ENCODE measurements around the gene TMEM179B.
"Not testable (repeated sequence)": the region's sequence is repeated elsewhere in the genome, so short reads cannot be mapped to it uniquely, and the experiment has no call there.

Gene TMEM179B

GRCh38 chr11:62787005-62787759, at the start of gene TMEM179B:
TSS of gene TMEM179B (plus strand) at chr11:62787402. CDS start at chr11:62787432, 30 bp downstream.
- DNase-seq (ENCODE audit: low read depth), result peak; percentile 96

- DNase-seq (ENCODE audit: low read depth), result no peak
Measured at GRCh38 chr11:62747475-62748160, 39.6 kb upstream of the TMEM179B start.

DNA sequence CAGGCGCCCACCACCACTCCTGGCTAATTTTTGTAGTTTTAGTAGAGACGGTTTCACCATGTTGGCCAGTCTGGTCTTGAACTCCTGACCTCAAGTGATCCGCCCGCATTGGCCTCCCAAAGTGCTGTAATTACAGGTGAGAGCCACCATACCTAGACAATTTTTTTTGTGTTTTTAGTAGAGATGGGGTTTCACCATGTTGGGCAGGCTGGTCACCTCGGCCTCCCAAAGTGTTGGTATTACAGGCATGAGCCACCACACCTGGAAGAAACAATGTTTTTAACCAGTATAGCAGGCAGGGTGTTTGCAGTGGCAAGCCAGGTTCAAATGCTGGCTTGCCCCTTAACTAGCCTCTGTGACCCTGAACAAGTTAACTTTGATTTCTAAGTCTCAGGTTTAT, 37.3 kb upstream of the TMEM179B start:
- not testable (repeated sequence) for DNase-seq (ENCODE audit: low read depth)

GRCh38 chr11:62752177-62752785, 34.9 kb upstream of the TMEM179B start:
- no peak for DNase-seq (ENCODE audit: low read depth)

DNA sequence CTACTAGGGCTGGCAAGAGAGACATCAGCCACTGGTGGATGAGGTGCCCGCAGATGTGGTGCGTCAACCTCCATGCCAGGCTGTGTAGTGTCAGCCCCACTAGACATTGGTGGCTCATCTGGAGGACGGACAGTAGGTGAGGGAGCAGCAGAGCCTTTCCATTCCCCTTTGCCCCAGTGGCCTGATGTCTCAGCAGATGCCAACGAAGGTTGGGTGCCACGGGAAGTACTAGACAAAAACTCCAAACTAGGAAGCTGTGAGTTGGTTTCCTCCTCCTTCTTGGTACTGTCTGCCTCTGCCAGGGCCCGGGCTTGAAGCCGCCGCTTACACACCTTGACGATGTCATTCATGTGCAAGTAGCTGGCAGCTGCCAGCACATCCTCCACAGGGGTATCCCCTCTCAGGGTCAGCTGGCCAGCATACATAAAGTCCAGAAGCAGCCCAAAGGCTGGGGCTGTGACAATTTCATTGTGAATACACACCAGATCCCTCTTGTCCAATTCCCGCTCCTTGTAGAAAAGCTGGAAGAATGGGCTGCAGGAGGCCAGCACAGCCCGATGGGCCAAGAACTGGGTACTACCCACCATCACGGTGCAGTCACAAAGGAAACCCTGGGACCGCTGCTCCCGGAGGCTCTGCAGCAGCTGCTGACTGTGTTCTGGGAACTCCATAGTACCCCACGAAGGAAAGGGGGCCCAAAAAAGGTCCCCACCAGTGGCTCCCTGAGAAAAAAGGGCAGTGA, 34.0 kb upstream of the TMEM179B start:
- DNase-seq (ENCODE audit: low read depth), result no peak

DNA sequence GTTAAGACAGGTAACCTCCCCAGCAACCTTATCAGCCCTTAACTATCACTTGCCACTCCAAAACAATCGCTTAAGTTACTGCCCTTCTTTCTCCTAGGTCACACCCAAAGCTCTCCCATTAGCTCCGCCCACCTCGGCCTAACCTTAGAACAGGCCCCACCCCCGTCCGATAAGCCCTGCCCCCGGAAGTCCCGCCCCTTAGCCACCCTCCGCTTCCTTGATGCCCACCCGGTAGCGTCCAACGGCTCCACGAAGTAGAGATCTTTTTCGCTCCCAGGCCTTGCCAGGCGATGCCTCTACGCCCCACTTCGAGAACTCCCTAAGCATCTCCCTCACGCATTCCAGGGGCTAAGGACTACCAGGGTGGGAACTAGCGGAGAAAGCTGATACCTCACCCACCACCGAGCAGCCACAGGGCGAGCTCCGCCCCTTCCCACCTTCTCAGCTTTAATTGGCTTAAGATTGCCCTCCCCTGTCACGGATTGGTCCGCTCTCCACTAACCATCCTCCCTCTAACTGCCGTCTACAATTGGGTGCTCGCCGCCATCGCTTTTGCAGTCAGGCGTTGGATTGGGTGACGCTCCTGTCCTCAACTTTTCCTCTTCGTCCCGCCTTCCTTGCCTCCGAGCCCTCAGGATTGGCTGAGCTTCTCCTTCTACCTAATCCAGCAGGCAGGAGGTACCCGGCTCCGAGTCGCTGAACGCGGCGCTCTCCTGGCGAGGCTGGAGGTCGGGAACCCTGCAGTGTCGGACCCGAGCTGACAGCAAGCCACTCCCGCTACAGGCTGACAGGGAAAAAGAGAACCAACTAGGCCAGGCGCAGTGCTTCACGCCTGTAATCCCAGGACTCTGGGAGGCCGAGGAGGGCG, 33.2 kb upstream of the TMEM179B start, which contains the start of gene ZBTB3:
Gene ZBTB3, minus strand, starts transcription at position 425 of the 868 bp plus-strand sequence. CDS start 496 bp downstream, outside the sequence.
- peak; percentile 90 for DNase-seq (ENCODE audit: low read depth)

DNA sequence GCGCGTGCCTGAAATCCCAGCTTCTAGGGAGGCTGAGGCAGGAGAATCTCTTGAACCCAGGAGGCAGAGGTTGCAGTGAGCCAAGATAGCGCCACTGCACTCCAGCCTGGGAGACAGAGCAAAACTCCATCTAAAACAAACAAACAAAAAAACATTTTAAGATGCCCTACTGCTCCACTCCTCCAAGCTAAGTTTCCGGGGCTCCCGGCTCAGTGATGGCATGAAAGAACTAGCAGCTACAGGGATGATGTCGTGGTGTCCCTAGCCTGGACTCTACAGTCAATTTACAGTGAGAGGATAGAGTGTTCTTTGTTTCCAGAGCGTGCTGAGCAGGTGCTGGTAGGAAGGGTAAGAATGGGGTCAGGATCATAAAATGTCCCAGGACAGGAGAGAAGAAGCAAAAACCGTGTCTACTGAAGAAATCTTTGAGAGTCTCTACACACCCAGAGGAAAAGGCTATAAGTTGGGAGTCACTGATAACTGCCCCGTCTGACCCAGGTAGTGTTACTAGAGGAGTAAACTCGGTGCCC, 32.1 kb upstream of the TMEM179B start:
- DNase-seq (ENCODE audit: low read depth), result no peak

DNA sequence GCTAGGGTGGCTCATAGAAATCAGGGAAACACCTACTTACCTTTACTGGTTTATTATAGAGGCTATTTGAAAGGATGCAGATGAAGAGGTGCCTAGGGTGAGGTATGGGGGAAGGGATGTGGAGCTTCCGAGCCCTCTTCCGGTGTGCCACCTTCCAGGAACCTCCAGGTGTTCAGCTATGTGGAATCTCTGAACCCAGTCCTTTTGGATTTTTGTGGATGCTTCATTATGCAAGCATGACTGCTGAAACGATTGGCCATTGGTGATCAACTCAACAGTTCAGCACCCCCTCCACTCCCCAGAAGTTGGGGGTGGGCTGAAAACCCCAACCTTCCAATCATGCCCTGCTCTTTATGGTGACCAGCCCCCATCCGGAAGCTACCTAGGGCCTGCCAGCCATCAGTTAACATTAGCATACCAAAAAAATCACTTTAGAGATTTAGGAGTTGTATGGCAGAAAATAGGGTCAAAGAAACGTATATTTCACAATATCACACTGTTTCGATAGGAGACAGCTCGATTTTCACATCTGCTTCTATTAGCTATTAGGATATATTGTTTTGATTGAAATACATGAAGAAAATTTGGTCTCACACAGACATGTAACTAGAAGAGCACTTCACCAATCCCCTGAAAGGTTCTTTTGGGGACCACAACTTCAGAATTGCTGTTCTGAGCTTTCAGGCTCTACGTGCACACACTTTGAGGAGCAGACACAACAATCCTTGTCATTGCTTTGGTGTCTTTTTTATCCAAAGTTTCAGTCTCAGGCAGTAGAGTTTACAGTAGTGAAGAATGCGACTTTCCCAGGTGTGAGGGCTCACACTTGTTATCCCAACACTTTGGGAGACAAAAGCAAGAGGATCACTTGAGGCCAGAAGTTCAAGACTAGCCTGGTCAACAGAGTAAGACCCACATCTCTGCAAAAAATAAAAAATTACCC, 29.1 kb upstream of the TMEM179B start:
- no peak for DNase-seq (ENCODE audit: low read depth)

GRCh38 chr11:62760867-62761227, 26.4 kb upstream of the TMEM179B start:
- not testable (repeated sequence) for DNase-seq (ENCODE audit: low read depth)

GRCh38 chr11:62770778-62771143, 16.4 kb upstream of the TMEM179B start:
- no peak for DNase-seq (ENCODE audit: low read depth)

GRCh38 chr11:62771144-62772021, 15.8 kb upstream of the TMEM179B start, which contains the start of gene TAF6L:
TSS of gene TAF6L (plus strand) at chr11:62771396. CDS start at chr11:62775784, 4,388 bp downstream.
- peak; percentile 96 for DNase-seq (ENCODE audit: low read depth)

DNA sequence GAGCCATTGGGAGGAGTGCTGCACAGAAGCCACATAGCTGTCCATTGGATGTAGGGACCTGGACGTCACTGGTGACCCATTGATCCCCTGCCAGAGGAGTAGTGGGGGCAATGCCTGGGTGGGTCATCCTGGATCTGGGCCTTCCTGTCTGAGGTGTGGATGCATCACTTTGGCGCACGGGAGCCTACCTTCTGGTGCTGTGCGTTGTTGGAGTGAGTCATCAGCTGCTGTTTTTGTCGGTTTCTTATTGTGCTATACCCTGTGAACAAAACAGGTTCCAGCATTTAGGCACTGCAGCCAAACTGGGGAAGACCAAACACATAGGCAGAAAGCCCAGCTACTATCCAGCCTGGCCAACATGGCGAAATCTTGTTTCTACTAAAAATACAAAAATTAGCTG, 12.8 kb upstream of the TMEM179B start:
- no peak for DNase-seq (ENCODE audit: low read depth)

GRCh38 chr11:62775646-62776045, 11.6 kb upstream of the TMEM179B start:
- DNase-seq (ENCODE audit: low read depth), result no peak

DNA sequence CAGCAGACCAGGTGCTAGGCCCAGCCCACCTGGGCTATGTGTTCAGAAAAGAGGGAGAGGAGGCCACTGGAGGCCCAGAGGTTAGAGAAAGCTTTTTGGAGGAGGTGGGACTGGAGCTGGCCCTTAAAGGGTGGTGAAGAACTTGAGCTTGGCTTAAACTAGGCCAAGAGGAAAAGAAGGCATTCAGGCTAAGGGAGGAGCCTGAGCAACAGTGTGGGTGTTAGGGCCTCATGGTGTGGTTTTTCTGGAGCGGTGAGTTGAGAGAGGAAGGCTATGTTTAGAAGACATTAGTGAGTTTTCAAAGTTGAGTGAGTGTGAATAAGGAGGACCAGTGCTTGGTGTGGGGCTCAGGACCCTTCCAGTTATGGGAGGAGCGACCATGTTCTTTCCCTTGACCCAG, 9.8 kb upstream of the TMEM179B start:
- DNase-seq (ENCODE audit: low read depth), result no peak

DNA sequence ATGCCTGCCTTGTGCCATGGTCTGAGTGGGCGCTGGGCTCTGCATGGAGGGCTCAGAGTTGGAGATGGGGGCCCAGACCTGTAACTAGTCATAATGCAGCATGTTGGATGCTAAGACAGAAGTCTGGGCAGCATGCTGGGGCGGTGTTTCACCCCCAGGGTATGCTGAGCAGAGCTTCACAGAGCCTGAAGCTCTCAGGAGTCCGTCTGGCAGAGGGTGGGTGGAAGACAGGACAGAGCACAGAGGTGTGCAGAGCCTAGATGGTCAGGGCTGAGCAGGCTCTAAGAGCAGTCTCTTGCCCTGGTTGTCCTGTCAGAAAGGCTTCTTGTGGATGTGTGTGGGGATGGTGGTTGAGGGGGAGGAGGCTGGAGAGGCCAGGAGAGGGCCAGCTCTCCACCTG, 8.8 kb upstream of the TMEM179B start:
- DNase-seq (ENCODE audit: low read depth), result no peak

GRCh38 chr11:62782753-62783152, 4.4 kb upstream of the TMEM179B start:
- DNase-seq (ENCODE audit: low read depth), result no peak

GRCh38 chr11:62786318-62787004, 741 bp upstream of the TMEM179B start:
- peak; percentile 85 for DNase-seq (ENCODE audit: low read depth)

DNA sequence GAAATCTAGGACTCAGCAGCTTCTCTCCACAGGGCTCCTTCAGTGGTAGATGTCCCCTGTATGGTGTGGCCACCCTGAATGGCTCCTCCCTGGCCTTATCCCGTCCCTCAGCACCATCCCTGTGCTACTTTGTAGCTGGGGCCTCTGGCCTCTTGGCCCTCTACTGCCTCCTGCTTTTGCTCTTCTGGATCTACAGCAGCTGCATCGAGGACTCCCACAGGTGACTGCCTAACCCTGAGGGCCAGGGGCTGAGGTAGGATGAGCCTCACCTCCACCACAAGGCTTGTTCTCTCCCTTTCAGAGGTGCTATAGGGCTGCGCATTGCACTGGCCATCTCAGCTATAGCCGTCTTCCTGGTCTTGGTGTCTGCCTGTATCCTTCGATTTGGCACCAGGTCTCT, 1.8 kb downstream of the TMEM179B start:
- no peak for DNase-seq (ENCODE audit: low read depth)
